Ishikawa (cell line): ENCODE measurements around the gene MPZL3.

Source experiments
- EP300 ChIP-seq: IDR thresholded peaks from 2 replicates; pipeline ENCODE4 v1.6.1; 2012; ENCODE audit warnings: borderline replicate concordance
- NFIC ChIP-seq: IDR thresholded peaks from 2 replicates; pipeline ENCODE4 v1.6.1; 2012
- TAF1 ChIP-seq: IDR thresholded peaks from 2 replicates; pipeline ENCODE4 v1.6.1; 2012; ENCODE audit warnings: low read depth, mild to moderate bottlenecking
- TCF12 ChIP-seq: IDR thresholded peaks from 2 replicates; pipeline ENCODE4 v1.6.1; 2012; ENCODE audit warnings: low read depth
- ZBTB7A ChIP-seq: IDR thresholded peaks from 2 replicates; pipeline ENCODE4 v1.6.1; 2012; ENCODE audit warnings: low read depth

- TF ChIP-seq TCF12, result no peak
- TF ChIP-seq EP300, result no peak
- no peak for TF ChIP-seq NFIC
- no peak for TF ChIP-seq TAF1
- TF ChIP-seq ZBTB7A, result no peak
Measured at GRCh38 chr11:118272001-118272400, 19.8 kb upstream of the MPZL3 start.
